RPMI8226 (cell line): Measurements from ENCODE around the gene DUSP5.

Experiments
- DNase-seq: peaks from one replicate; pipeline ENCODE4 v3.0.0-alpha.2; 2015

Gene DUSP5

DNA sequence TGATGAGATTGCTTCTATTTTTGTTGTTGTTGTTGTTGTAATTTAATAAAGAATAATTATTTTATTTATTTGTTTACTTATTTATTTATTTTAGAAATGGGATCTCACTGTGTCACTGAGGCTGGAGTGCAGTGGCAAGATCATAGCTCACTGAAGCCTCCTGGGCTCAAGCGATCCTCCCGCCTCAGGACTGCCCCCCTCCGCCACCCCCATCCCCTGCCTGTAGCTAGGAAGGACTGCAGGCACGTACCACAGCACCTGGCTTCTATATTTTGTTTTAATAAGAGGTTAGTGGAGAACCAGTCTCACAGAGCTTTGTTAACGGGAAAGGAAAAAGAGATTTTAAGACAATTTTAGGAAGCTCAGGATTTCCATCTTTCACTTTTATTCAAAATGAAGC lies 50.3 kb downstream of the DUSP5 start:
- DNase-seq: no peak

DNA sequence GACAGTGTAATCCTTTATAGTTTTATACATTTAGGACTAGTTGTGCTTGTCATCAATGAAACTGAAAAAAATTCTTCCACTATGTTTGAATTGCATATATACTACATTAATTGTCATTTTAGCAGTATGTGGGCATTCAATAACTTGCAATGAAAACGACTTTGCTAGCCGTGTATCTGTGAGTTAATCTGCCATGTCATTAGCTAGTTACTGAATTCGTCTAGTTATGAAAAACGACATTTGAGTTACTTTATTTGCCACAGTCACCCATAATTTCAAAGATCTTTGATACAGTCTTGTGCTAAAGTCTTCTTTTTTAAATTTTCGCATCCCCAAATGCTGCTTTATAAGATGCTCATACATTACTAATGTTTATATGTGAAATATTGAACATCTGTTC lies 51.5 kb downstream of the DUSP5 start:
- DNase-seq: no peak

DNA sequence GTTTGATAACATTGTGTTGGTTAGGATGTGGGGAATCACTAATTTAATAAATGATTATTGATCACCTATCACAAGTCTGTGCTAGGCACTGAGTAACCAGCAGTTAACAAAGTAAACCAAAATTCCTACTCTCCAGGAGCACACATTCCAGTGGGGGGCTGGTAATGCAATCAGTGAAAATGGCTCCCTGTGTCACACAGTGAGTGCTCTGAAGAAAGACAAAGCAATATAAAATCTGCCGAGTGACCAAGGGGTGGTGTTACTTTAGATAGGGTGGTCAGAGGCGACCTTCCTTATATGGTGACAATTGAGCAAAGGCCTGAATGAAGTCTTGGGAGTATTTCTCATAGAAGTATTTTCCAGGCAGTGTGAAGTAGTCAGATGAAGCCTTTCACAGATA lies 56.2 kb downstream of the DUSP5 start:
- no peak for DNase-seq

DNA sequence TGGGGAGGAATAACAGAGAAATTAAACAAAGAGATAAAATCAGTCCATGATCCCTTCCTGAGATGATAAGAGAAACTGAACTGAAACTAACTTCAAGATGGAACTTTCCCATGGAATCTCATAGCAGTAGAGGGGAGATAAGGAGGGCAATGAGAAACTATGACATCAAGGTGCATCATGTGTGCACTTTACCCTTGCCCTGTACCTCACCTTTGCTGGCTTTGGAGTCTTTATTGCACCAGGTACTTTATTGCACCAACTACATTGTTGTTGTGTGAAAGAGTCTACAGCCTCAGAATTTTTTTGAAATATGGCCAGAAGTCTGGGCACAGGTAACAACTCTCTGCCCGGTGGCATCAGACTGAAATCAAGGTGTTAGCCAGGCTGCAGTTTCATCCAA lies 58.6 kb downstream of the DUSP5 start:
- DNase-seq: no peak

DNA sequence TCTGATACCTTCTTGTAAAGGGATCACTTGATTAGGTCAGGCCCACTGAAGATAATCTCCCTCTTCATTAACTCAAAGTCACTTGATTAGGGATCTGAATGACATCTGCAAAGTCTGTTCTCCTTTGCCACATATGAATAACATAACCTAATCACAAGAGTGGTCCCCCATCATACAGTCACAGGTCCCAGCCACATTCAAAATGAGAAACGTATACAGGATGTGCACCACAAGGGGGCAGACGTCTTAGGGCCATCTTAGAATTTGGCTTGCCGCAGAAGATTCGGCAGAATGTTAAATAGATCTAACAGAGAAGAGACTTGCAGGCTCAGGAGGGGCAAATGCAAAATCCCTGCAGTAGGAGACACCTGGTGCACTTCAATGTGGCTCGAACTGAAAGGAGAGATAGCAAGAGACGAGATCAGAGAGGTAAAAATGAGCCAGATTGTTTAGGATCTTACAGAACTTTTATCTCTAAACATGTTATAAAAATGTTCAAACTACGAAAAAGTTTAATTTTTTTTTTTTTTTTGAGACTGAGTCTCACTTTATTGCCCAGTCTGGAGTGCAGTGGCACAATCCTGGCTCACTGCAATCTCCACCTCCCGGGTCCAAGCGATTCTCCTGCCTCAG lies 59.4 kb downstream of the DUSP5 start:
- DNase-seq: peak; percentile 52

DNA sequence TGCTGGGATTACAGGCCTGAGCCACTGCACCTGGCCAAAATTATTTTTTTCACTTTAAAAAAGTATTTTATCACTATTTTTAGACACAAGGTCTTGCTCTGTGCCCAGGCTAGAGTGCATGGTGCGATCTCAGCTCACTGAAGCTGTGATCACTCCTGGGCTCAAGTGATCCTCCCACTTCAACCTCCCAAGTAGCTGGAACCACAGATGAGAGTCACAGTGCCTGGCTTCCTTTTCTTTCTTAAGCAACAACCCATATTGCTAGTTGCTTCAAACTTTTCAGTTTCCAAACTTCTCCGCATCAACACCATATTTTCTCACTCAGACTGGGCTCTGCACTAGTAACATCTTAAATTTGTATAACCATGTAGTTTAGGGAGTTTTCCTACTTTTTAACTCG lies 60.3 kb downstream of the DUSP5 start:
- no peak for DNase-seq

DNA sequence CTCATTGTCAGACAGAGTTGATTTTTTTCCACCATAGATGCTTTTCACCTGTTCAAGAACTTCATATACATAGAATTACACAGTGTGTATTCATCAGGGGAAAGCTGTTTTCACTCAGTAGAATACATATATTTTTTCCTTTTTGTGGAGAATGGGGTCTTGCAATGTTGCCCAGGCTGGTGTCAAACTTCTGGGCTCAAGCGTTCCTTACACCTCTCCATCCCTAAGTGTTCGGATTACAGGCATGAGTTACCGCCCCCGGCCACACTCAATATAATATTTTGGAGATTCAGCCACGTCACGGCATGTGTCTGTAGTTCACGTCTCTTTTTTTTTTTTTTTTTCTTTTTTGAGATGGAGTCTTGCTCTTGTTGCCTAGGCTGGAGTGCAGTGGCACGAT lies 62.3 kb downstream of the DUSP5 start:
- no peak for DNase-seq
